Fibroblast of skin of back (primary cell): ENCODE measurements around the gene ARHGAP15.

Source experiments
- DNase-seq: peaks from one replicate; pipeline ENCODE4 v3.0.0-alpha.2; 2013

ARHGAP15 gene

DNA sequence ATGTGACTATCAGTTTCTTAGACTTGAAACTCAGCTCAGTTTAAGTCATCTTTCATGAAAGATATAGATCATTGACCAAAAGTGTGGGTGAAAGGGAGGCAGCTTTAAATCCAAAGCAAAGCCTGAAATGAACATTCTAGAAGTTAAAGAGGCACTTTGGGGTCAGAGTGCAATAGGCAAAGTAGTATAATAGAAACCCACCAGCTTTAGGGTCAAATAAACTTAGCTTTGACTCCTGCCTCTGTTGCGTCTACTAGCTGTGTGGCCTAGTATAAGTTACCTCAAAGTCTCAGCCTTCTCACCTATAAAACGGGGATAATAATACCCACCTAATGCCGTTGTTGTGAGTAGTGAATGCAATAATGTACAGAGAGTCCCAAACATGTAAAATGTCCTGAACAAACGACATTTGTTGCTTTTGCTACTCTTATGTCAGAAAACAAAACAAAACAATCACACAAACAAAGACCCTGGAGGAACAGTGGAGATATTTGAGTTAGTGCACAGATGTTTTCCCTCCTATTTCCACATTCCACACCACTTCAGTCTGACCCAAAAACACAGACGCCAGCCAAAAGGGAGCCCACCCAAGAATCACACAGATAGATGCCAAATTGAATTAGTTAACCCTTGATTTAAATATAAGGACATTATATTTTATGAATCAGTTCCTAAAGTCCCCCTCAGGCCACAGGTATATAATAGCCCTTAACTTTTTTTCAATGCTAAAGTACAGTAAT is 657.0 kb downstream of the ARHGAP15 start:
- no peak for DNase-seq

GRCh38 chr2:143787674-143788073 is 658.5 kb downstream of the ARHGAP15 start:
- DNase-seq: no peak

DNA sequence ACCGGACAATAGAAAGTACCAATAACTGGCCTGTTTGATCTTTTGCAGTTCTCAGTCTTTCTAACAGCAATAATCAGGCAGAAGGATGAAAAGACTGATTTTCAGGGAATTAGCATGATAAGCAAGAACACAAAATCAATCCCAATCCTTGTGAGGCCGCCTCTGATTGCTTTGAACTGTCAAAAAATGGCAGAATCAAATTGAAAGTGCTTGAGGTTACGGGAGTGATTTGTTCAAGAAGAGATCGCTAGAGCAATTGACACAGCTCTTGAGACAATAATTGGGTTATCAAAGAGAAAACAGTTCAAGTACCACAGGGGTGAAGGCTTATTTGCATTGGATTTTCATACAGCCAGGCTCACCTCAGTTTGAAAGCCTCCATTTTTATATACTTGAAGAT is 663.4 kb downstream of the ARHGAP15 start:
- DNase-seq: no peak

DNA sequence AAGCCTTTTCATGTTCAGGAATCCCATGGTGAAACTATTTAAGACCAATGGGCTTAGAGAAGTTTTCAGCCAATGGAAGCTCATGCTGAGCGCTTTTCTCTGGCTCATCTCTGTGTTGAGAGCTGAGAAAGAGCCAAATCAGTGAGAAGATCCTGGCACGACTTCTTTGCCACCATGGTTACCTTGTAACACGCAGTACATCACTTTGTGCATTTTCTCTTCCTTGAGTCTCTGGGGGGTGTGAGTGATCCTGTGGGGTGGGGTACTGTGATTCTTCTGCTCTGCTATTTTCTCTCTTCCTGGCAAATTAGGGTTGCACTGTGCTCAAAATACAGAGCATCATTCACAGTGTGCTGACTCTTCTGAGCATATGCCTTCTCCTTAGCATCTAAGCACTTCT is 664.2 kb downstream of the ARHGAP15 start:
- DNase-seq: no peak

GRCh38 chr2:143796051-143796450 is 666.8 kb downstream of the ARHGAP15 start:
- no peak for DNase-seq

- no peak for DNase-seq
Observed at GRCh38 chr2:143801561-143801960, 672.3 kb downstream of the ARHGAP15 start.

- DNase-seq: peak; percentile 73
Observed at GRCh38 chr2:143802242-143802641, 673.0 kb downstream of the ARHGAP15 start.

GRCh38 chr2:143802871-143803650 is 673.8 kb downstream of the ARHGAP15 start:
- DNase-seq: no peak

- DNase-seq: peak; percentile 29
Observed at GRCh38 chr2:143803936-143804335, 674.7 kb downstream of the ARHGAP15 start.

GRCh38 chr2:143805666-143806065 is 676.4 kb downstream of the ARHGAP15 start:
- DNase-seq: no peak

DNA sequence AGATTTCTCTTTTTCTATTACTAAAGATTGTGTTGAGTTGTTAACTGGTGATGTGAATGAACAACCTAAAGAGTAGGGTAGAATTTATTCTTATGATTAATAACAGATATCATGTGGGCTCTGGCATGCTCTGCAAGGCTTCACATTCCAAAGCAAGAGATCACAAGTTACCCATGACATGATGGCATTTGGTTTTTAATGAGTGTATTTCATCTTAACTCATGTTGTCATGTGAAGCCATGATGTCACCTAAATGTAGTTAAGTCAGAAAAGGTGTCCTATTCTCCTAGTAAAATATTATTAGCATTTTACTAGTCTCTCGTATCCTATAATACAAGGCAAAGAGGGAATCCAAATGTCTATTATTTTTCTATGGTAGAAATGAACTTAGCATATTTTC is 678.0 kb downstream of the ARHGAP15 start:
- DNase-seq: peak; percentile 45

- DNase-seq: no peak
Observed at GRCh38 chr2:143807671-143808070, 678.5 kb downstream of the ARHGAP15 start.

DNA sequence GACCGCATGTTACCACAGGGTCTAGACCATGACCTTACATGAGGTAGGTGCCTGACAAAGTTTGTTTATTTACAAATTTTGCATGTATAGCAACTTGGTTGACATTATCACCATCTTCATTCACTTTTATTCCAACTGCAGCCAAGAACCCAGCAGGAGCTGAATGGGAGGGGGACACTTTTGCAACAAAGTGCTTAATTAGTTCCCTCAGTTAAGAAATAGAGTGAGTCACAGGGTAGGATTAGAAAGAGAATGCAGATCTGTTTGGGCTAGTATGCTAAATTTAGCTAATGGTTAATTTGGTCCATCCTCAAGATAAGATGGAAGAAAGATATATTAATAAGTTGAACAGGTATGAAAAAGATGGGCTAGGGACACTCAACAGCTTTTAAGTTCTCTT is 678.9 kb downstream of the ARHGAP15 start:
- DNase-seq: no peak

DNA sequence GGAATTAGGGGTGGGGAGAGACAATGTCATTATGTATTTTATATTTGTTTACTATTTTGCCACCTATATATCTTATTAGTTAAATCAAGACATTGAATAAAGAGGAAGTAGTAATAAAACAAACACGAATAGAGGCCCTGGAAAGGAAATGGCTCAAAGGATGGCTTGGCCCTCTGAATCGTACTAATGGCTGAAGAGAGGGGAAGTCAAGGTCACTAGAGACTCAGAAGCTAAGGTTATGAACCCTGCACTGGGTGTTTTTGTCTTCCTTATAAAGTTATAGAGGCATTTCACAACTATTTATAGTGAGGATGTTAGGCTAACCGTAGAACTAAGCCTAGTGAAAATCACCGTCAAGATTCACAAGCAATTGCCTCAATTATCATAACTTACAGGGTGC is 685.9 kb downstream of the ARHGAP15 start:
- no peak for DNase-seq

GRCh38 chr2:143816916-143817315 is 687.7 kb downstream of the ARHGAP15 start:
- DNase-seq: no peak
